HG03159 (cell line): ENCODE data around the gene ZNF512.
"Not testable (repeated sequence)": the region's sequence is repeated elsewhere in the genome, so short reads cannot be mapped to it uniquely, and the experiment has no call there.

Experiments
- ATAC-seq: cut with Tn5 transposase; IDR thresholded peaks from one replicate; pipeline ENCODE4 v1.9.1; 2021; ENCODE audit warnings: mild to moderate bottlenecking, moderate library complexity; ENCODE audit not compliant: unreplicated experiment

Gene ZNF512

GRCh38 chr2:27628767-27629709, 46.2 kb downstream of the ZNF512 start, which contains the start of the genes CCDC121 and GPN1:
Gene CCDC121, minus strand, starts transcription at chr2:27629012. Its CDS starts 1,213 bp downstream, at chr2:27627799.
Gene GPN1, plus strand, starts transcription at chr2:27629050. Its CDS starts 9 bp downstream, at chr2:27629059.
- ATAC-seq = peak; percentile 98

DNA sequence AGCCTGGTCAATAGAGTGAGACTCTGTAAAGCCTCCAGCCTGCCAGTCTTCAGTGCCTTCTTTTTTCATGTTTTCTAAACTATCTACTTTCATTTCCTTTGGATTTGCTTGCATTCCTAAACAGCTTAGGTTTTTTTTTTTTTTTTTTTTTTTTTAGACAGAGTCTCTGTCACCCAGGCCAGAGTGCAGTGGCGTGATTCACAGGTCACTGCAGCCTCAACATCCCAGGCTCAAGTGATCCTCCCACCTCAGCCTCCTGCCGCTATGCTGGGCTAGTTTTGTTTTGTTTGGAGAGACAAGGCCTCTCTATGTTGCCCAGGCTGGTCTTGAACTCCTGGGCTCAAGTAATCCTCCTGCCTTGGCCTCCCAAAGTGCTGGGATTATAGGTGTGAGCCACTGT, 47.4 kb downstream of the ZNF512 start:
- not testable (repeated sequence) for ATAC-seq

GRCh38 chr2:27634291-27634690, 51.4 kb downstream of the ZNF512 start:
- ATAC-seq = no peak

DNA sequence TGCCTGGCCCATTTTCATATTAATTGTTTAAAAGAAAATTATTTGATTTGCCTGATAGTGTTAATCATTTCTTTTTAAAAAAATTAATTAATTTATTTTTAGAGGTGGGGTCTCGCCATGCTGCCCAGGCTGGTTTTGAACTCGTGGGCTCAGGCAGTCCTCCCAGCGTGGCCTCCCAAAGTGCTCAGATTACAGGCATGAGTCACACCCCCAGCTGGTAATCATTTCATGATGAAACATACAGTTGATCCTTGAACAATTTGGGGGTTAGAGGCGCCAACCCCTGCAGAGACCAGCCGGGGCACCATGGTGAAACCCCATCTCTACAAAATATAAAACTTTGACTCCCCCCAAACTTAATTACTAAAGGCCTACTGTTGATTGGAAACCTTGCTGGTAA, 53.9 kb downstream of the ZNF512 start:
- no peak for ATAC-seq

DNA sequence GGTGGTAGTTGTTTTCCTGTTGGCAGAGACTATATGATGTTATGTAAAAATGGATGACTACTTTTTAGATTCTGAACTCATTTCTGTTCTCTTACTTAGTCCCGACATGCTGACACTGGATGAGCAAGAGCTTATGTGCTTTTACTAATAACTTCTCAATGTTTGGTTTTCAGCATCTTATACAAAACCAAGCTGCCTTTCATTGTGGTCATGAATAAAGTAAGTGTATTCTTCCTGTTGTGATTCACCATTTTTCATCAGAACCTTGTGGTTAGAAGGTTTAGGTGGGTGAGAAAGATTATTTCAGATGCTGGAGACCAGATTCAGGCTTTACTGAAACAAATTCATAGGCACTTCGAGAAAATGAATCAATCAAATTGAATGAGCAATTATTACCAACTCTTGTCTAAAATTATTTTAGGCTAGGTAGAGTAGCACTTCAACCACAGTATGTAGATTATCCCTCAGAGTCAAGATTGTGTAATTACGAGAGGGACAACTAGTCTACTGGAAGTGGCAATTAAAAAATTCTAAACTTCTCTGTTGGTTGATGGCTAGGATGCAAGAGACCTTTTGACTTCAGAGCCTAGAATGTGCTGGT, 55.3 kb downstream of the ZNF512 start:
- no peak for ATAC-seq

DNA sequence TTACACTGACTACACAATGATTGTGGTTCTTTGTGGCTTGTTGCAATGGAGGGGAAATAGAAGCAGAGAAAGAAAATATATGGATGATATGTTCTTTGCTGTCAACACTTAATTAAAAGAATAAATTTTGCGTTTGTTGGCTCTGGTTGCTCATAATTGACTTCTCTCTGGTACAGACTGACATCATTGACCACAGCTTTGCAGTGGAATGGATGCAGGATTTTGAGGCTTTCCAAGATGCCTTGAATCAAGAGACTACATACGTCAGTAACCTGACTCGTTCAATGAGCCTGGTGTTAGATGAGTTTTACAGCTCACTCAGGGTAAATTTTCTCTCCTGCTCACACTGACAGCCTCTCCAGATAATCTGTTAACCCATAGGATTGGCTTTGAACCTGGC, 55.9 kb downstream of the ZNF512 start:
- ATAC-seq = no peak

DNA sequence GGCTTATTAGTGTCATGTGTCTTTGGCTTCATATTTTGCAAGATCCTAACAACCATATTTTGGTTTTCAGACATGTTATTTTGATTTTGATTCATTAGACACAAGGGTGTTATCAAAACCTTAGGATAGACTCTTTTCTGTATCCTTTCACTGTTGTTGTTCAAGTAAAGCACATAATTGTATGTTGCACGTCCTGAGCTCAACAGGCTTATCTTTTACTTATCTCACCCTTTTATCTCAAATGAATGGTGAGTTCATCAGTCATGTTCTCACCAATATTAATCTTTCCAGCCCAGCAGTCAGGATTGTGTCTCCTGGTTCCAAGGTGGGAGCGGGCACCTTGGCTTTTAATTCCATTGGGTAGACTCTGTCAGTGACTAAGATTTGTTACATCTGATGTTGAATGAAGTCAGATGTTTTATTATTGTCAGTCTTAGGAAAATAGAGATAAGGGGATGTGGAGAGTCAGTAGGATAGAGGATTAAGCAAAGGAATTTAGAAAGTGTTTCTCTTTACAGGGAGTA, 57.9 kb downstream of the ZNF512 start:
- no peak for ATAC-seq

DNA sequence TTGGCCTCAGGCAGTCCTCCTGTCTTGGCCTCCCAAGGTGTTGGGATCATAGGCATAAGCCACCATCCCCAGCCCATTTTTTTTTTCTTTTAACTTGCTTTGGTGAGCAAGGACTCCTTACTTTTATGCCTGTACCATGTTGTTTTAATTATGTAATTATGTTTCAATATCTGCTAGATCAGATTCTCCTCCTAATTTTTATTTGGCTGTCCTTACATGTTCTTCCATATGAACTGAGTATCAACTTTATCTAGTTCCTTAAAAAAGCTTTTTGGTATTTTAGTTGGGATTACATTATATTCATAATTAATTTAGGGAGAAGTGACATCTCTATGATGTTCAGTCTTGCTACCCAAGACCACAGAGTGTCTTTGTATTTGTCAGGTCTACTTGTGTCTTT, 62.4 kb downstream of the ZNF512 start:
- ATAC-seq = no peak

- no peak for ATAC-seq
Measured at GRCh38 chr2:27647289-27647688, 64.4 kb downstream of the ZNF512 start.

- no peak for ATAC-seq
Measured at GRCh38 chr2:27647737-27648136, 64.9 kb downstream of the ZNF512 start.

DNA sequence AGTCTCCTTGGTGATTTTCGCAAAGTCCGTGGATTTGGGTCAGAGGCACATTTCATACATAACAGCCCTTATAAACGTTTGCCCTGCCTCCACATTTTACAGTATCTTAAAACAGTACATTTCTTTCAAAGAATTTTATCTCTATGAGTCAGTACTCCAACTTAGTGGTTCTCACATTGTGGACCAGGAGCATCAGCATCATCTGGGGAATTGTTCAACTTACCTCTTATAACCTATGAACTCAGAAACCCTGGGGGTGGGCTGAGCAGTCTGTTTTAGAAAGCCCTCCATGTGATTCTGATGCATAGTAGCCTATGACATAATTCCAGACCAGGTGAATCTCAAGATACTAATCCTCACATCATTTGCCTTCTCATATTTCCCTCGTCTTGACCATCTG, 68.2 kb downstream of the ZNF512 start:
- ATAC-seq = no peak

DNA sequence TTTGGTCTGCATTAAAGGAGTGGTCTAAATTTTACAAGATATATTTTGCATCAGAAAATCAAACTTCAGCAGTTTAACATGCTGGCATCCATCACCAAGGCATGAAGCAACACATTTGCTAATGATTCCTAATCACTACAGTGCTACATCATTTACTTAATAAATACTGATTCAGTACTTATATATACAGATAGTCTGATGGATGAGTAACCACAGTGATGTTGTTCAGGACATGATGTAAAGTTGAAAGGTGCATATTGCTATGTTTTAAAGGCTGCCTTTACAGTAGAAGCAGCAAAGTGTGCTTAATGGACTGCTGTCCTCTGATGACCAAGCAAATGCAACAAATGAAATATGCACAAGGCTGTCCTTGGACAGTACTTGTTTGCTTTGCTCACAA, 69.5 kb downstream of the ZNF512 start:
- no peak for ATAC-seq

GRCh38 chr2:27652790-27653189, 69.9 kb downstream of the ZNF512 start:
- no peak for ATAC-seq

DNA sequence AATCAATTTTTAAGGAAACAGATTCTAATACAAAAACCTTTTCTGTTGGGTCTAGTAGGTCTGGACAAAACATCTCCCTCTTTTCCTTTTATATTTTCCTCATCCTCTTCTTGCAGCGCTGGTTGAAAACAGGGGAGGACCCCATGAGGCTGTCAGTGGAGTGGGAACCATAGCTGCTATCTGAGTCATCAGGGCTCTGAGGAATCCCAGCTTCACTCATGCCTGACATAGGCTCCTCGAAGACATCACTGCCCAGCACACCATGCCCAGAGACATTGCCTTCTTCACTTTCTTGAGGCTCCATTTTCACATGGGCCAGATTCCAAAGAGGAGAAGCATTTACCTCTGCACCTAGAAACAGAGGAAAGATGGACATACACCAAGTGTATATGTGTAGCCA, 70.6 kb downstream of the ZNF512 start:
- no peak for ATAC-seq

- no peak for ATAC-seq
Measured at GRCh38 chr2:27655155-27655951, 72.5 kb downstream of the ZNF512 start.

- no peak for ATAC-seq
Measured at GRCh38 chr2:27661371-27661770, 78.5 kb downstream of the ZNF512 start.

- ATAC-seq = peak; percentile 81
Measured at GRCh38 chr2:27663285-27664153, 80.7 kb downstream of the ZNF512 start, which contains the start of the genes SLC4A1AP and SUPT7L. Gene SLC4A1AP, plus strand, starts transcription at chr2:27663889. Its CDS starts 26 bp downstream, at chr2:27663915. Gene SUPT7L, minus strand, starts transcription at chr2:27663614. Its CDS starts 1,422 bp downstream, at chr2:27662192.

DNA sequence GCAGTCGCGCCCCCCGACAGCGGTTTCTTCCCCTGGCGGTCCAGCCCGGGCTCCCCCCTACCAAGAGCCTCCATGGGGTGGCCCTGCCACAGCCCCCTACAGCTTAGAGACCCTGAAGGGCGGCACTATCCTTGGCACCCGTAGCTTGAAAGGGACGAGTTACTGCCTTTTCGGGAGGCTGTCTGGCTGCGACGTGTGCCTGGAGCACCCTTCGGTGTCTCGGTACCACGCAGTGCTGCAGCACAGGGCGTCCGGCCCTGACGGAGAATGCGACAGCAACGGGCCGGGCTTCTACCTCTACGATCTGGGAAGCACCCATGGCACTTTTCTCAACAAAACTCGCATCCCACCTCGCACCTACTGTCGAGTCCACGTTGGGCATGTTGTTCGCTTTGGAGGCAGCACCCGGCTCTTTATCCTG, 81.3 kb downstream of the ZNF512 start:
- no peak for ATAC-seq

GRCh38 chr2:27664622-27665363, 82.0 kb downstream of the ZNF512 start:
- no peak for ATAC-seq
